Vagina (tissue), 2 donors: ENCODE results near the gene FBXO38. TPM values are rescaled to one million over a fixed set of nuclear protein-coding genes. Genes with fewer than 3 reads are reported as not detected.

Experiments
- DNase-seq, 2 donors: peaks; one replicate each; pipeline ENCODE4 v3.0.0-alpha.2; 2017; ENCODE audit errors: extremely low spot score in 2 of 2
- H3K27ac ChIP-seq: fragments of 200-600 bp; sonication (generic); one replicate; pipeline ENCODE4 v1.5.1; 2019
- H3K27me3 ChIP-seq: fragments of 200-600 bp; sonication (generic); one replicate; pipeline ENCODE4 v1.5.1; 2019
- H3K36me3 ChIP-seq, 2 donors: fragments of 200-600 bp; sonication (generic); one replicate each; pipeline ENCODE4 v1.5.1; 2017 to 2019
- H3K4me1 ChIP-seq: fragments of 200-600 bp; sonication (generic); one replicate; pipeline ENCODE4 v1.5.1; 2019
- H3K4me3 ChIP-seq, 2 donors: fragments of 200-600 bp; sonication (generic); 1 replicate in 1 of 2; 2 replicates in 1 of 2; pipeline ENCODE4 v1.5.1; 2016 to 2019
- H3K9me3 ChIP-seq: fragments of 200-600 bp; sonication (generic); one replicate; pipeline ENCODE4 v1.5.1; 2019
- POLR2A ChIP-seq, 2 donors: fragments of 450-650 bp; IDR thresholded peaks; one replicate each; pipeline ENCODE4 v1.6.1; 2017; ENCODE audit warnings: antibody characterized with exemption in 2 of 2, mild to moderate bottlenecking in 2 of 2, moderate library complexity in 2 of 2
- POLR2AphosphoS5 ChIP-seq, 2 donors: sonication (generic); formaldehyde crosslinking; IDR thresholded peaks; one replicate each; pipeline ENCODE4 v1.9.0; 2017; ENCODE audit warnings: antibody characterized with exemption in 2 of 2, mild to moderate bottlenecking in 2 of 2, low read depth in 1 of 2; ENCODE audit not compliant: insufficient read depth in 1 of 2
- intact Hi-C: fragments of 100-400 bp; cut with DNase I; formaldehyde crosslinking; loops from one replicate; pipeline ENCODE4 v1.15.1; 2023
- total RNA-seq: library from RNA; depleted of rRNA; stranded (reverse); fragments of >200 nt; gene quantifications from one replicate; pipeline ENCODE4 v1.2.3, GENCODE V29; 2016
- TF ChIP-seq, protein P1 (sequence below), 3 experiments: fragments of 450-650 bp in 2 of 3; fragments of 200-600 bp in 1 of 3; sonication (generic) in 1 of 3; IDR thresholded peaks; one replicate each; pipeline ENCODE4 v1.5.1; 2017 to 2019; ENCODE audit warnings: antibody characterized with exemption in 3 of 3, mild to moderate bottlenecking in 2 of 3, moderate library complexity in 2 of 3

Gene FBXO38
- total RNA-seq, 1 donor from 2014 or later, result 40.3 TPM

DNA sequence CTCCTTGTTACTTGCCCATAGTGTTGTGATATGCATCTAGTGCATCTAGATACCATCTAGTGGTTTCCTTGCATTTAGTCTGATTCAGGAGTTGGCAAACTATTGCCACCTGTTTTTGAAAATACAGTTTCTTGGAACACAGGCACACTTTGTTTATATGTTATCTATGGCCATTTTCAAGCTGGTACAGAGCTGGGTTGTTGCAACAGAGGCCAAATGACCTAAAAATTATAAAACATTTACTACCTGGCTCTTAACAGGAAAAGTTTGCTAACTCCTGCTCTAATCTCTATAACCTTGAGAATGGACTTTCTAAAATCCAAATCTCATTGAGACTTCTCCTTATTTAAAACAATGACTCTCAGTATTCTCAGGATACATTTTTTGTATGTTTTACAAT is 19.4 kb upstream of the FBXO38 start:
- DNase-seq, result no peak
- Histone ChIP-seq H3K27ac (no peak overlapping the region), H3K4me1 (no peaks in the 10 kb centered on the region), H3K9me3 (no peaks in the 10 kb centered on the region), H3K4me3 (no peak overlapping the region), H3K36me3 (no peaks in the 10 kb centered on the region), H3K27me3 (no peaks in the 10 kb centered on the region)
- no peak for TF ChIP-seq POLR2A (IDR thresholded peaks at IDR 0.05)
- TF ChIP-seq, protein P1, sequence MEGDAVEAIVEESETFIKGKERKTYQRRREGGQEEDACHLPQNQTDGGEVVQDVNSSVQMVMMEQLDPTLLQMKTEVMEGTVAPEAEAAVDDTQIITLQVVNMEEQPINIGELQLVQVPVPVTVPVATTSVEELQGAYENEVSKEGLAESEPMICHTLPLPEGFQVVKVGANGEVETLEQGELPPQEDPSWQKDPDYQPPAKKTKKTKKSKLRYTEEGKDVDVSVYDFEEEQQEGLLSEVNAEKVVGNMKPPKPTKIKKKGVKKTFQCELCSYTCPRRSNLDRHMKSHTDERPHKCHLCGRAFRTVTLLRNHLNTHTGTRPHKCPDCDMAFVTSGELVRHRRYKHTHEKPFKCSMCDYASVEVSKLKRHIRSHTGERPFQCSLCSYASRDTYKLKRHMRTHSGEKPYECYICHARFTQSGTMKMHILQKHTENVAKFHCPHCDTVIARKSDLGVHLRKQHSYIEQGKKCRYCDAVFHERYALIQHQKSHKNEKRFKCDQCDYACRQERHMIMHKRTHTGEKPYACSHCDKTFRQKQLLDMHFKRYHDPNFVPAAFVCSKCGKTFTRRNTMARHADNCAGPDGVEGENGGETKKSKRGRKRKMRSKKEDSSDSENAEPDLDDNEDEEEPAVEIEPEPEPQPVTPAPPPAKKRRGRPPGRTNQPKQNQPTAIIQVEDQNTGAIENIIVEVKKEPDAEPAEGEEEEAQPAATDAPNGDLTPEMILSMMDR (IDR thresholded peaks at IDR 0.05), result no peak
- TF ChIP-seq POLR2AphosphoS5 (IDR thresholded peaks at IDR 0.05; ENCODE audit: insufficient read depth in 1 of 2, low read depth in 1 of 2), result no peak
- intact Hi-C loops, result no loop called here

DNA sequence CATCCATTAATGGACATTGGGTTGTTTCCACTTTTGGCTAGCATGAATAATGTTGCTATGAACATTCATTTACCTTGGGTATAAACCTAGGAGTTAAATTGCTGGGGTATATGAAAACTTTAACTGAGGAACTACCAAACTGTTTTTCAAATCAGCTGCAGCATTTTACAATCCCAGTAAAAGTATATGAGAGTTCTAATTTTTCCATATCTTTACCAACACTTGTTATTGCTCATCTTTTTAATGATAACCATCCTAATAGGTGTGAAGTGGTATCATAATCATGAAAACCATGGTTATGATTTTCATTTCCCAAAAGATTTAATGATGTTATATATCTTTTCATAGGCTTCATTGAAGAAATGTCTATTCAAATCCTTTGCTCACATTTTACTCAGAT is 15.5 kb upstream of the FBXO38 start:
- Histone ChIP-seq H3K4me3 (no peak overlapping the region), H3K4me1 (no peaks in the 10 kb centered on the region), H3K9me3 (no peaks in the 10 kb centered on the region), H3K27ac (no peak overlapping the region), H3K36me3 (no peaks in the 10 kb centered on the region), H3K27me3 (no peaks in the 10 kb centered on the region)
- intact Hi-C loops, result no loop called here
- no peak for DNase-seq
- TF ChIP-seq POLR2AphosphoS5 (IDR thresholded peaks at IDR 0.05; ENCODE audit: insufficient read depth in 1 of 2, low read depth in 1 of 2), result no peak
- no peak for TF ChIP-seq POLR2A (IDR thresholded peaks at IDR 0.05)
- TF ChIP-seq, protein P1 (IDR thresholded peaks at IDR 0.05), result no peak

DNA sequence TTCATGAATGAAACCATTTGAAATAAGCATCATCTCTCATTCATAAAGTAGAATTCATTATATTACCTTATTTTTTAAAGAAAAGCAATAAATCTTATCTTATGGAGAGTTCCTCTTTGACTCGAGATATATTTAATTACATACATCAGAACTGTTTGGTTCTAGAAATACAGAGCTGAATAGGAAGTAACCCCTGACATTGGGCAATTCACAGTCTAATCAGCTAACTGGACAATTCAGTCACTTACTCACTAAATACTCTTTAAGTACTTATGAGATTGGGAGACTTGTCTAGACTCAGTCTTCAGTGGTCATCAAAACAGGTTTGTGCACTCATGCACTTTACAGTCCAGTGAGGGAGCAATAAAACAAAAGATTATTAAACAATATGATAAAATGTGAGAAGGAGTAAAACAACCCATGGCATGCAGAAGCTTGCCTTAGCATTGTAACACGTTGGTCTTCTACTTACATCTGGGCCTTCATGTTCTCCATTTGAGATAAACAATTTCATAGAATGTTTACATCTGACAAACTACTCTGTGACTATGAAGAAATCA is 11.5 kb upstream of the FBXO38 start:
- intact Hi-C loops, result no loop called here
- no peak for TF ChIP-seq POLR2A (IDR thresholded peaks at IDR 0.05)
- peak in 1 of 2 donors; percentile 15 for TF ChIP-seq POLR2AphosphoS5 (IDR thresholded peaks at IDR 0.05; ENCODE audit: insufficient read depth in 1 of 2, low read depth in 1 of 2)
- no peaks in the 10 kb centered on the region for H3K9me3 ChIP-seq
- H3K36me3 ChIP-seq, result no peaks in the 10 kb centered on the region
- DNase-seq, result no peak
- no peaks in the 10 kb centered on the region for H3K27me3 ChIP-seq
- no peaks in the 10 kb centered on the region for H3K4me1 ChIP-seq
- H3K4me3 ChIP-seq, result no peak overlapping the region
- no peak overlapping the region for H3K27ac ChIP-seq

DNA sequence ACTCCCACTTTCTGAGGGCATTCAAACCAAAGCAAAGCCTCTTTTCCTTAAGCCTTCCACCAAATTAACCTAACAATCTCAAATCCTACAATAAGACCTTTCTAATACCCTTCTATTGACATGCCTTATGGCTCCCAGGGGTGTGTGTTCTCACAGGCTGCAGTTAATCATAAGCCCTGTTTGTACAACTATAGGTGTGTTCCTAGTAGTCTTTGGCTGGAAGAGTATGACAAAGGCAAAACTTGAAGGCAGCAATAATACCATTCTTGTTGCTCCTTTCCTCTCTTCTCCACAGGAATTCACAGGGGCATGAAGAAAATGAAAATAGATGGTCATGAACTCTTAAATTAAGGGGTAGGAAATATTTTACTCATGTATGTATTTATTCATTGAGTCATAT is 10.9 kb upstream of the FBXO38 start:
- Histone ChIP-seq H3K4me1 (no peaks in the 10 kb centered on the region), H3K27me3 (no peaks in the 10 kb centered on the region), H3K9me3 (no peaks in the 10 kb centered on the region), H3K36me3 (no peaks in the 10 kb centered on the region), H3K27ac (no peak overlapping the region), H3K4me3 (no peak overlapping the region)
- intact Hi-C loops, result no loop called here
- no peak for DNase-seq
- TF ChIP-seq POLR2AphosphoS5 (IDR thresholded peaks at IDR 0.05; ENCODE audit: insufficient read depth in 1 of 2, low read depth in 1 of 2) (no peak), POLR2A (IDR thresholded peaks at IDR 0.05) (no peak)
- TF ChIP-seq, protein P1 (IDR thresholded peaks at IDR 0.05), result no peak

DNA sequence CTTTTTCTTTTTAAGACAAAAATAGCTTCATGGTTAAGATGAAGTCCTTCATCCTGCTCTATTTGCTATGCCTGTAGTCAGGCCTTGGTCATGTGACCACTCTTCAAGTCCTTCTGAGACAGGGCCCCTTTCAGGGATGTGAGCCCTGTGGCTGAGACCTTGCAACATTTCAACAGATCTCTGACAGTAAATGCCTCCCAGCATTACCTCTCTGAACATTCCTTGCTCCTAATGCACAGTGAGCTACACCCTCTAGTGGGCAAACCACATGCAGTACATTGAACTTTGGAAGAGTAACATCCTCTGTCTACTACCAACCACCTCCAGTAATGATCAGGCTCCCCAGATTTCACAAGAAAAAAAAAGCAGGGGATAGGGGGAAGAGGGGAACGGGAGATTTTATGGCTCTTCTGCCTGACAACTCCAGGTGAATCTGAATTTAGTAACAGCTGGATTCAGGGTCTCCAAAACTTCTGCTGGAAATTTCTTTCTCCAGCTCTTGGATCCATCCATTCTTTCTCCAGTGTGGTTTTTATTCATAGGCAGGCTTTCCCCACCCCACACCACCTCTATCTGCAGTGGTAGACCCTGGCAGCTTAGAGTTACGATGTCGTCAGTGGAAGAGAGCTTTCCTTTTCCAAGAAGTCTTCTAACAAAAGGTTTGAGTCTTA is 8.9 kb upstream of the FBXO38 start:
- H3K4me3 ChIP-seq, result no peak overlapping the region
- H3K9me3 ChIP-seq, result no peaks in the 10 kb centered on the region
- H3K27me3 ChIP-seq, result no peaks in the 10 kb centered on the region
- TF ChIP-seq, protein P1 (IDR thresholded peaks at IDR 0.05), result peak; percentile 28 to 35 (median 32)
- TF ChIP-seq POLR2AphosphoS5 (IDR thresholded peaks at IDR 0.05; ENCODE audit: insufficient read depth in 1 of 2, low read depth in 1 of 2), result no peak
- intact Hi-C loops, result no loop called here
- H3K4me1 ChIP-seq, result no peaks in the 10 kb centered on the region
- no peak overlapping the region for H3K27ac ChIP-seq
- no peak for DNase-seq
- no peaks in the 10 kb centered on the region for H3K36me3 ChIP-seq
